Parathyroid adenoma (tissue), 2 donors: ENCODE measurements around the gene ITPRIP.

Experiments used
- H2AFZ ChIP-seq: fragments of 300-600 bp; sonication (generic); one replicate; pipeline ENCODE4 v1.7.0; 2017; ENCODE audit warnings: antibody characterized with exemption, mild to moderate bottlenecking
- H3K27ac ChIP-seq: fragments of 300-600 bp; sonication (generic); one replicate; pipeline ENCODE4 v1.7.0; 2017
- H3K27me3 ChIP-seq: fragments of 300-600 bp; sonication (generic); one replicate; pipeline ENCODE4 v1.7.0; 2017; ENCODE audit warnings: low read length; ENCODE audit not compliant: control insufficient read depth, insufficient read depth
- H3K36me3 ChIP-seq: fragments of 300-600 bp; sonication (generic); one replicate; pipeline ENCODE4 v1.7.0; 2017; ENCODE audit warnings: low read length; ENCODE audit not compliant: control insufficient read depth, insufficient read depth
- H3K4me1 ChIP-seq: fragments of 300-600 bp; sonication (generic); one replicate; pipeline ENCODE4 v1.7.0; 2017; ENCODE audit warnings: control low read depth
- H3K4me2 ChIP-seq: fragments of 300-600 bp; sonication (generic); one replicate; pipeline ENCODE4 v1.7.0; 2017; ENCODE audit warnings: low read length
- H3K4me3 ChIP-seq: fragments of 300-600 bp; sonication (generic); one replicate; pipeline ENCODE4 v1.7.0; 2017; ENCODE audit warnings: low read depth, low read length
- H3K79me2 ChIP-seq: fragments of 300-600 bp; sonication (generic); one replicate; pipeline ENCODE4 v1.7.0; 2017; ENCODE audit warnings: control low read depth
- H3K9ac ChIP-seq: fragments of 300-600 bp; sonication (generic); one replicate; pipeline ENCODE4 v1.7.0; 2017; ENCODE audit warnings: mild to moderate bottlenecking
- H3K9me3 ChIP-seq: fragments of 300-600 bp; sonication (generic); one replicate; pipeline ENCODE4 v1.7.0; 2017; ENCODE audit warnings: low read length; ENCODE audit not compliant: control insufficient read depth
- TF ChIP-seq, protein P1 (sequence below): fragments of 300-600 bp; sonication (generic); IDR thresholded peaks from one replicate; pipeline ENCODE4 v1.7.0; 2017; ENCODE audit warnings: antibody characterized with exemption, mild to moderate bottlenecking
- donor health status: primary hyperparathyroidism.

The ITPRIP gene

DNA sequence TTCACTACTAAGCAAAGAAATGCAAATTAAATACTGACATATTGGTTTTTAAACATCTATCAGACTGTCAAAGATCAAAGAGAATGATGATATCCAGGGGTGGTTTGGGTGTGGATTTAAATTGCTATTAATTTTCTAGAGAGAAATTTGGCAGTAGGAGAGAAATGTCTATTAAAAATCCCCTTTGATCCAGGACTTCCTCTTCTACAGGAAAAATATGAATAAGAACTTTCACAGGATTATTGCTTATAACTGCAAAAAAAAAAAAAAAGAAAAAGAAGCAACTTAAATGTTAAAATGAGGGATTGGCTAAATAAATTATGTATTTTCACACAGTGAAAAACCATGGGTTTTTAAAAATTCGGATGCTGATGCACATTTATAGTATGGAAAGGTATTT, 36.3 kb upstream of the ITPRIP start:
- TF ChIP-seq, protein P1, sequence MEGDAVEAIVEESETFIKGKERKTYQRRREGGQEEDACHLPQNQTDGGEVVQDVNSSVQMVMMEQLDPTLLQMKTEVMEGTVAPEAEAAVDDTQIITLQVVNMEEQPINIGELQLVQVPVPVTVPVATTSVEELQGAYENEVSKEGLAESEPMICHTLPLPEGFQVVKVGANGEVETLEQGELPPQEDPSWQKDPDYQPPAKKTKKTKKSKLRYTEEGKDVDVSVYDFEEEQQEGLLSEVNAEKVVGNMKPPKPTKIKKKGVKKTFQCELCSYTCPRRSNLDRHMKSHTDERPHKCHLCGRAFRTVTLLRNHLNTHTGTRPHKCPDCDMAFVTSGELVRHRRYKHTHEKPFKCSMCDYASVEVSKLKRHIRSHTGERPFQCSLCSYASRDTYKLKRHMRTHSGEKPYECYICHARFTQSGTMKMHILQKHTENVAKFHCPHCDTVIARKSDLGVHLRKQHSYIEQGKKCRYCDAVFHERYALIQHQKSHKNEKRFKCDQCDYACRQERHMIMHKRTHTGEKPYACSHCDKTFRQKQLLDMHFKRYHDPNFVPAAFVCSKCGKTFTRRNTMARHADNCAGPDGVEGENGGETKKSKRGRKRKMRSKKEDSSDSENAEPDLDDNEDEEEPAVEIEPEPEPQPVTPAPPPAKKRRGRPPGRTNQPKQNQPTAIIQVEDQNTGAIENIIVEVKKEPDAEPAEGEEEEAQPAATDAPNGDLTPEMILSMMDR, result no peak
- Histone ChIP-seq H3K79me2 (no peaks in the 10 kb centered on the region), H3K27ac (no peak overlapping the region)

DNA sequence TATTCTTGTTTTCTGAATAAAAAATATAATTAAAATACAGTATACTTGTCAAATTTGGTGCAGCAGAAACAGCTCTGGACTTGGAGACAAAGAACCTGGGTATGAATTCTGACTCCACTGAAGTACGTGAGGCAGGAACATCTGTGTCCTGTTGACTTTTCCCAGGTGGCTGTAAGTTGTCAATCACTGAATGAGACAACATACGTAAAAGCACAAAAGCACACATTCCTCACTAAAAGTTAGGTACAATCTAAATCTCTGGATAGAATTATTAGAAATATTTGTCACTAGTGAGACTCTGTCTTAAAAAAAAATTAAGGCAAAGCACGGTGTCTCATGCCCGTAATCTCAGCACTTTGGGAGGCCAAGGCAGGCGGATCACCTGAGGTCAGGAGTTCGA, 33.5 kb upstream of the ITPRIP start:
- Histone ChIP-seq H3K4me1 (no peaks in the 10 kb centered on the region), H3K4me2 (no peak overlapping the region), H3K27ac (no peak overlapping the region), H3K9me3 (no peaks in the 10 kb centered on the region), H3K9ac (no peak overlapping the region), H3K79me2 (no peaks in the 10 kb centered on the region), H3K4me3 (no peak overlapping the region), H3K27me3 (no peaks in the 10 kb centered on the region), H2AFZ (no peak overlapping the region), H3K36me3 (no peaks in the 10 kb centered on the region)
- TF ChIP-seq, protein P1, result no peak

More for the DNA sequence above, 36.3 kb upstream of the ITPRIP start:
- Histone ChIP-seq H3K36me3 (no peaks in the 10 kb centered on the region), H3K4me3 (no peak overlapping the region), H3K4me1 (no peaks in the 10 kb centered on the region), H3K9me3 (no peaks in the 10 kb centered on the region), H3K27me3 (no peaks in the 10 kb centered on the region), H2AFZ (no peak overlapping the region), H3K4me2 (no peak overlapping the region), H3K9ac (no peak overlapping the region)

DNA sequence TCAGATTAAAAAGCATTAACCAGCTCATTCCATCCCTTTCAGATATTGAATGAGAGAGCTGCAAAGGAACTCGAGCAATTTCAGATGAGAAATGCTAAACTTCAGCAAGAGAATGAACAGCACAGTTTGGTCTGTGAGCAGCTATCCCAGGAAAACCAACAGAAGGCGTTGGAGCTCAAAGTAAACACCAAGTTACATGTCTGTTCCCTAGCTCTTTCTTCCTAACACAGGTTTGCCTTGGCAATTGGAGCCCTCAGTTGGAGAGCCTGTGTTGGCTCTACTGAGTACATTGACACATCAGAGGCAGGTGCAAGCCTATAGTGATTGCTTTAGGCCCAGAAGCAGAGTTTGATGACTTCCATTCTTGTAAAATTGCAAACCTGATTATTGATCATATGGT, 30.1 kb upstream of the ITPRIP start:
- no peak overlapping the region for H3K9ac ChIP-seq
- no peak overlapping the region for H3K4me2 ChIP-seq
- H3K27ac ChIP-seq, result no peak overlapping the region
- no peaks in the 10 kb centered on the region for H3K79me2 ChIP-seq
- H3K9me3 ChIP-seq, result no peaks in the 10 kb centered on the region
- H3K36me3 ChIP-seq, result no peaks in the 10 kb centered on the region
- no peak overlapping the region for H3K4me3 ChIP-seq
- H3K27me3 ChIP-seq, result no peaks in the 10 kb centered on the region
- no peak overlapping the region for H2AFZ ChIP-seq
- no peaks in the 10 kb centered on the region for H3K4me1 ChIP-seq
- TF ChIP-seq, protein P1, result no peak

DNA sequence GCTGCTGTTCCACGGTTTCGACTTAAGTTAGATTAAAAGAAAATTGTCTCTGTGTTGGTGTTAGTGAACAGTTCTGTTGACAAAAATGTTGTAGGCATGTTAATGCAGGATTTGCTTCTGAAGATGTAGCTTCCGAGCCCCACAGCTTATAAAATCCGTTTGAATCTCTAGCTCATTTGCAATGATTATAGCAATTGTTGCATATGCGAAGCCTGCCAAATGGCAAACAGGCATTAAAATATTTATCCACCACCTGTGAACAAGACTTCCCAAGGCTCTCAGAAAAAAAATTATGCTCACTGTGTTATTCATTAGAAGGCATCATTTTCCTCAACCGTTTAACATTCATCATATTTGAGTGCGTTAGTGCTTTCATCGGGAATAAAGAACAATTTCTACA, 29.6 kb upstream of the ITPRIP start:
- H3K9ac ChIP-seq, result no peak overlapping the region
- no peak overlapping the region for H3K4me2 ChIP-seq
- no peaks in the 10 kb centered on the region for H3K27me3 ChIP-seq
- no peak overlapping the region for H3K27ac ChIP-seq
- no peaks in the 10 kb centered on the region for H3K9me3 ChIP-seq
- no peaks in the 10 kb centered on the region for H3K36me3 ChIP-seq
- no peaks in the 10 kb centered on the region for H3K79me2 ChIP-seq
- H2AFZ ChIP-seq, result no peak overlapping the region
- H3K4me1 ChIP-seq, result no peaks in the 10 kb centered on the region
- TF ChIP-seq, protein P1, result no peak
- no peak overlapping the region for H3K4me3 ChIP-seq

DNA sequence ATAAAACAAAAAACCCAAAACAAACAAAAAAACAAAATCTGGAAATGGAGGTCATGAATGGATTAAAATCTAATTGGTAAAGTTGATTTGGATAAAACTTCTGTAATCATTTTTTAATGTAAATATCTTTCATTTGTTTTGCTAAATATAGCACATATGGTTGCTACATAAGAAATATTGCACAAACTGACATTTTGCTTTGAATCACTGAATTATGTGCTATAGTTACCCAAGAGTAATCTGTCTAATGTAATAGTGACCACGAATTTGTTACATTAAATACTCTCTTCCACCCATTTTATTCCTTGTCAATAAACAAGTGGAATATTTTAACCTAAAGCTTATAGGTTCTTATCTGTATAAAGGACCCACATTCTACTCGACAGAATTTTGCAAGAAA, 21.5 kb upstream of the ITPRIP start:
- Histone ChIP-seq H3K27me3 (no peaks in the 10 kb centered on the region), H3K9ac (no peak overlapping the region), H3K9me3 (no peaks in the 10 kb centered on the region), H3K4me2 (no peak overlapping the region), H3K4me3 (no peak overlapping the region), H3K4me1 (no peaks in the 10 kb centered on the region), H3K27ac (no peak overlapping the region), H3K36me3 (no peaks in the 10 kb centered on the region), H2AFZ (no peak overlapping the region), H3K79me2 (no peaks in the 10 kb centered on the region)
- TF ChIP-seq, protein P1, result no peak
